ENCODE measurements around the gene MEOX1. TPM values are rescaled to one million over a fixed set of nuclear protein-coding genes. Genes with fewer than 3 reads are reported as not detected.
A peak's percentile ranks its signal among the peaks of the same experiment; 100 is the strongest.

MEOX1 gene
- total and polyA plus RNA-seq, 2 of the 8 experiments (the other 6 are each of a cell fraction or from before 2014, with no cell fraction given), result not detected

DNA sequence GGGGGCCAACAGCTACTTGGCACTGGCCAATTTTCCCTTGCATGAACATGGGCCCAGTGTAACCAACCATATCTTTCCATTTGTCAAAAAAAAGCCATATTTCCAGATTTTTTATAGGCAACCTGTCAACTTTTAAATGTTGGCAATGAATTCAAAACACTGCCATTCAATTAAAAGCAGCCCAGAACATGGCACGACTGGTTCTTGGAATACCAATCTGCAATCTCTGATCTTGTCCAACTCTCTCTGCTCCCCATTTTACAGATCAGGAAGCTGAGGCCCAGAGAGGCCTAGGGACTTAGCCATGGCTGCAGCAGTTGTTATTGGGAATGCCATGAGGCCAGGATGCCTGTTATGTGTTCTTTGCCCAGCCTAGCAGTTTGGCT lies 8.9 kb upstream of the MEOX1 start:
- Histone ChIP-seq H2BK120ac (replicated peaks; ENCODE audit: low read depth, low read length) (no peak overlapping the region), H3K79me2 (ENCODE audit: control insufficient read depth in 1 of 2, insufficient read depth in 2 of 2, low read length in 2 of 2) (no peaks in the 10 kb centered on the region), H3K4me3 (ENCODE audit: extremely low read depth in 1 of 4, insufficient read depth in 2 of 4, low read depth in 3 of 4, low read length in 4 of 4) (no peak overlapping the region), H3K4me1 (replicated peaks in 1 of 4; ENCODE audit: control insufficient read depth in 3 of 4, insufficient read depth in 4 of 4, low read length in 3 of 4) (peaks cover 0 to 12% (median 8%) of the 10 kb centered on the region in 4 experiments; a peak in 6 of 7 replicates), H3K23me2 (ENCODE audit: low read depth, low read length) (no peaks in the 10 kb centered on the region), H3K27ac (ENCODE audit: low read depth, low read length) (no peak overlapping the region), H4K91ac (replicated peaks; ENCODE audit: insufficient read length, low read length) (no peak overlapping the region), H2BK15ac (ENCODE audit: low read length) (no peak overlapping the region), H2BK5ac (ENCODE audit: low read depth, low read length) (peak overlapping the region; percentile 61; the same call in 1 of the 2 replicates), H3K18ac (ENCODE audit: extremely low read depth, low read length) (no peak overlapping the region; the same call in 1 of the 2 replicates), H2BK20ac (ENCODE audit: low read length) (no peak overlapping the region), H4K20me1 (replicated peaks in 1 of 2; ENCODE audit: control insufficient read depth in 1 of 2, insufficient read depth in 2 of 2, low read length in 2 of 2) (no peaks in the 10 kb centered on the region), H3K4me2 (ENCODE audit: insufficient read depth in 1 of 2, low read depth in 2 of 2, low read length in 2 of 2) (no peak overlapping the region), H3K14ac (ENCODE audit: insufficient read length) (no peak overlapping the region), H3K9ac (replicated peaks in 1 of 4; ENCODE audit: extremely low read depth in 1 of 4, low read depth in 3 of 4, low read length in 3 of 4) (no peak overlapping the region), H3K4ac (replicated peaks; ENCODE audit: insufficient read length, low read depth, low read length) (peak overlapping the region; percentile 39), H4K5ac (ENCODE audit: insufficient read length, low read depth, low read length) (no peak overlapping the region), H2AFZ (ENCODE audit: low read length) (no peak overlapping the region), H2AK5ac (ENCODE audit: low read depth, low read length) (no peak overlapping the region), H2BK12ac (ENCODE audit: low read depth, low read length) (peak overlapping the region; percentile 75; the same call in 1 of the 2 replicates), H3K9me3 (ENCODE audit: insufficient read depth in 2 of 2, low read depth in 1 of 2, low read length in 1 of 2) (no peaks in the 10 kb centered on the region), H3K23ac (ENCODE audit: insufficient read length) (no peak overlapping the region), H4K8ac (ENCODE audit: extremely low read depth, insufficient read depth, low read length) (no peak overlapping the region), H3K27me3 (replicated peaks in 1 of 4; ENCODE audit: control insufficient read depth in 3 of 4, extremely low read depth in 1 of 4, insufficient read depth in 3 of 4, low read length in 3 of 4) (no peaks in the 10 kb centered on the region), H3K56ac (replicated peaks; ENCODE audit: insufficient read length, low read depth, low read length) (no peak overlapping the region), H3K36me3 (ENCODE audit: control insufficient read depth in 2 of 4, insufficient read depth in 4 of 4, low read length in 3 of 4) (no peaks in the 10 kb centered on the region), H3K79me1 (ENCODE audit: low read depth, low read length) (no peaks in the 10 kb centered on the region)
- no peak for FAIRE-seq
- ChIA-PET CTCF (ENCODE audit: partially characterized antibody) (interaction anchor here (0.6 to 6.5 kb wide), 7 partner anchors 9 to 110 kb away, joined by 3 to 73 read pairs (median 3); partner anchors contain the start of gene MEOX1), POLR2A (ENCODE audit: partially characterized antibody) (interaction anchor here (0.6 to 1.2 kb wide), 3 partner anchors 18 to 132 kb away, joined by 3 read pairs; no protein-coding TSS in a partner anchor)
- WGBS, 2 experiments (ENCODE audit: extremely low coverage in 1 of 2, insufficient coverage in 1 of 2, insufficient read length in 1 of 2, insufficient replicate concordance in 2 of 2, low coverage in 1 of 2, low lambda C conversion rate in 2 of 2, missing lambda C conversion rate in 1 of 2), result 63% methylated on average over 1 of the region's 1 CpG; no CpG with 5 or more reads in 1 of the 2 experiments
- DNase-seq (ENCODE audit: low read depth in 1 of 2, low spot score in 2 of 2), result no peak
- no peak for TF ChIP-seq SP1 (IDR thresholded peaks at IDR 0.05; ENCODE audit: low read depth, low read length)
